ENCODE results near the gene ZNF202.

DNA sequence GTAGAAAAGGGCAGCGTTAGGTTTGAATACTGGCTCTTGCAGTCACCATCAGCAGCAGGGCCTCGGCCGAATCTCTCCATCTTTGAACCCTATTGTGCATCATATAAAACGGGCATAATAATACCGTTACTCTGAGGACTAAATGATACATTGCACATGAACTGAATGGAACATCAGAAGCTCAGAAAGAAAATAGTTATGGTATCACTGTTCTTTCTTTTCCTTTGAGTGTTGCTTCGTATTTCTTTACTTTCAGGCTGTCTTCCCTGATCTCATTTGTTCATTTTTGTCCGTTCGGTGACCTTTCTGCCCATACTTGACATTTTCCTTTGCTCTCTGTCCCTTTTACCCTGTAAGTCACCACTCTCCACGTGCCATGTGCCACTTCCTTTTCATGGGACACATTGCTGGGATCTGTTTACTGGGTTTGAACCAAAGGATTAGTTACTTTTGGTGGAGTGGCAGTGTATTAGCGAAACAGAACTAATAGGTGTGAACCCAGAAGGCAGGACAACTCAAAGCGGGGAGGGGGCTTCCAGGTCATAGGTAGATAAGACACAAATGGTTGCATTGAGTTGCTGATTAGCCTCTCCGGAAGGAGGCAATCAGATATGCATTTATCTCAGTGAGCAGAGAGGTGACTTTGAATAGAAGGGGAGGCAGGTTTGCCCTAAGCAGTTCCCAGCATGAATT lies 717 bp upstream of the ZNF202 start:
- TF ChIP-seq, protein P1, sequence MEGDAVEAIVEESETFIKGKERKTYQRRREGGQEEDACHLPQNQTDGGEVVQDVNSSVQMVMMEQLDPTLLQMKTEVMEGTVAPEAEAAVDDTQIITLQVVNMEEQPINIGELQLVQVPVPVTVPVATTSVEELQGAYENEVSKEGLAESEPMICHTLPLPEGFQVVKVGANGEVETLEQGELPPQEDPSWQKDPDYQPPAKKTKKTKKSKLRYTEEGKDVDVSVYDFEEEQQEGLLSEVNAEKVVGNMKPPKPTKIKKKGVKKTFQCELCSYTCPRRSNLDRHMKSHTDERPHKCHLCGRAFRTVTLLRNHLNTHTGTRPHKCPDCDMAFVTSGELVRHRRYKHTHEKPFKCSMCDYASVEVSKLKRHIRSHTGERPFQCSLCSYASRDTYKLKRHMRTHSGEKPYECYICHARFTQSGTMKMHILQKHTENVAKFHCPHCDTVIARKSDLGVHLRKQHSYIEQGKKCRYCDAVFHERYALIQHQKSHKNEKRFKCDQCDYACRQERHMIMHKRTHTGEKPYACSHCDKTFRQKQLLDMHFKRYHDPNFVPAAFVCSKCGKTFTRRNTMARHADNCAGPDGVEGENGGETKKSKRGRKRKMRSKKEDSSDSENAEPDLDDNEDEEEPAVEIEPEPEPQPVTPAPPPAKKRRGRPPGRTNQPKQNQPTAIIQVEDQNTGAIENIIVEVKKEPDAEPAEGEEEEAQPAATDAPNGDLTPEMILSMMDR (IDR thresholded peaks at IDR 0.05; ENCODE audit: low read depth, low read length, poor library complexity, severe bottlenecking): no peak
- no peak for TF ChIP-seq EZH2phosphoT487 (IDR thresholded peaks at IDR 0.05; ENCODE audit: borderline replicate concordance, low read length)

Measured in DOHH2 (cell line).